Hematopoietic multipotent progenitor cell treated with erythropoietin and hydrocortisone succinate and interleukin-3 and kit ligand, for 6 days (in vitro differentiated cells): ENCODE measurements around the gene MCF2L2.

Source experiments
- DNase-seq: peaks from one replicate; pipeline ENCODE4 v3.0.0-alpha.2; 2015

MCF2L2 gene

GRCh38 chr3:183317886-183318865 is 110.2 kb downstream of the MCF2L2 start:
- DNase-seq: no peak

DNA sequence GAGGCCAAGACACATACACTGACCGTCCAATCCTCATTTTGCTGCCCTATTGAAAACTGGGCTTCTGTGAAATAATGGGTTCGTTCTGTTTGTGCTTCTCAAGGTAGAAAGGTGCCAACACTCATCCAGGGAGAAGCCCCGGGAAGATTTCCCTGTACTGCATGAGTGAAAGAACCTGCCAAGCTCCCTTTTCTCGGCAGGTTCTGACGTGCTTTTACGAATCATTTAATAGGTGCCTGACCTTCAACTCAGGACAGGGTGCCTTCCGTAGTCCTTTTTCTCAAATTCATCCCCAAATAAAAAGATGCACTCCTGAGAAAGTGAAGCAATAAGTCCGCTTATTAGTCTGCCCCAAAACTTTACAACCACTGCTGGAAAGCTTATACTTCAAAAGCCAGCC is 111.1 kb downstream of the MCF2L2 start:
- DNase-seq: no peak

GRCh38 chr3:183315739-183316138 is 112.7 kb downstream of the MCF2L2 start:
- no peak for DNase-seq

- DNase-seq: no peak
These were observed 114.7 kb downstream of the MCF2L2 start for GRCh38 chr3:183313764-183314163.

DNA sequence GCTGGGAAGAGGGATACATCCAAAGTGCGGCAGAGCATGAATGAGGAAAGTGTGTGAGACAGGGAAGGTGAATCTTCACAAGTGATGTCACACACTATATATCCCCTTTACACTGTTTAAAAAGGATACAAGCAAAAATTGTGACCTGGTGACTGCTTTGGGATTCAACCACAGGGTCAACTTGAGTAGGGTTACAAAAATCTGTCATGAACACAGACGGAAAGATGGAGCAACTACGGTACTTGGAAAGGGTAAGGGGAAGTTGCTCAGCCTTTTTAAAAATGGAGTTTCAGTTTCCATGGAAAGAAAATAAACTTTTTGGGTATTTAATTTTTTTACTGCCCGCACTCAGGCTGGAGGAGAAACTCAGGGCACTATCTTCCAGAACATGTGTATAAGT is 115.1 kb downstream of the MCF2L2 start:
- DNase-seq: no peak

- no peak for DNase-seq
These were observed 116.0 kb downstream of the MCF2L2 start for GRCh38 chr3:183312433-183312832.

GRCh38 chr3:183310936-183311335 is 117.5 kb downstream of the MCF2L2 start:
- DNase-seq: no peak

- DNase-seq: no peak
These were observed 119.1 kb downstream of the MCF2L2 start for GRCh38 chr3:183309276-183309675.

DNA sequence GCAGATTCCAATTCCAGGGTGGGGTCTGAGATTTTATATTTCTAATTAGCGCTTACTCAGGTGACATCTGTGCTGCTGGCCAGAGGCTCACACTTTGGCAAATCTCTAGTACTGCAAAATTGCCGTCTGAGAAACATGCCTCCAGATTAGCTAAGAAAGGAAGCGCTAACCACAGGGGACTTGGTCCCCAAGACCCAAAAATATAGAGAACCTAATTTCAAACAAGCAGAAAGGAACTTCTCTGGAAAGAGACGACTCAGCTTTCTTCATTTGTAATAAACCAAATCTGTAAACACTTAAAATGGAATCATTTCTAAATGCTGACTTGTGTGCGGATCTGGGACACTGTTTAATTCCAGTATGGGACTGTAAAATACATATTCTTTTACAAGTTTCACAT is 119.7 kb downstream of the MCF2L2 start:
- no peak for DNase-seq

DNA sequence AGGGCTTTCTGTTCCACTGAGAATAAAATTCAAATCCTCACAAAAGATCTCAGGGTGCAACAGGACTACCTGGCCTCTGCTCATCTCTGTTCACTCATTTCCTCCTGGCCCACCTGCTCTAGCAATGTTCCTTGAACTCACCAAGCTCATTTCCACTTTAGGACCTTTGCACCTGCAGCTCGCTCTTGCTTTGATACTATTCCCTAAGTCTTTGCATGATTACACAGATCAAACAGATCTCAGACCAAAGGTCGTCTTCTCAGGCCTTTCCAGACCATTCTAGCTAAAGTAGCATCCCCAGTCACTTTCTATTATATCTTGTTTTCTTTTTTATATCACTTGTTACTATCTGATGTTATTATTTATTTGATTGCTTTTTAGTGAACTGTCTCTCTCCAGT is 120.7 kb downstream of the MCF2L2 start:
- DNase-seq: no peak

DNA sequence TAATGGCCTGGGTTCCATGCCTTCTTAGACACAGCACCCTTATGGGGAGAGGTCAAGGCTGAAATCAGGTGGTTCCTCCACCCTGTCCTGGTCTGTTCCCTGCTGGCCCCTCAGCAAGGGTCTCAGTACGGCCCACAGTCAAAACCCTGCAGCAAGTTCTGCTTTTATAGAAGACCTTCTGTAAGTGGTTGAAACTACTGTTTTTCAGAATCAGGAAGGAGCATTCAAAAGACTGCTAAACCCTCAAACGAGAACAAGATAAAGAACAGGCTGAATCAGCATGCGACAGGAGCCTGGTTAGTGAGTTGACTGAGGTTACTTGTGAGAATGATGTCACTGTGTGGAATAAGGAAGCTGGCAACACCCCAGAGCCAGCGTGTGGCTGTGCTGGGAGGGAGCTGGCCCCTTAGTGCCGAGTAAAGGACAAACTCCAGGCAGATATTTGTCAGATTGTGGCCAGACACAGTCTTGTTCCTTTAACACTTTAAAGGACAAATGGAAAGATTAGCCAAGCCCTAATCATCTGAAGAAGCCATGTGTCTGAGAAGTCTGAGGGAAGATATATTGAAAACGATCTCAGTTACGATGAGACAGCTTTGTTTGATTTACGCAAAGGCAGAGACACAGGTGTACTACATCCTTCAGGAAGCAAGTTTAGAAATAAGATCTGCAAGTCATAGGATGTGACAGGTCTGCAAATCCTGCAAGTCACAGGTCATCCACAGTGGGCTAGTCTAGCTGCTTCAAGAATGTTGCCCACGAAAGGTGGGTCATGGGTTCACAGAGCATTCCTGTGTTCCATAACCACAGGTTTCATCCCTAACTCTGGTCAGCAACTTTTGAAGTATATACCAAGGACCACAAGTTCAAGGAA is 121.4 kb downstream of the MCF2L2 start:
- DNase-seq: peak; percentile 92

DNA sequence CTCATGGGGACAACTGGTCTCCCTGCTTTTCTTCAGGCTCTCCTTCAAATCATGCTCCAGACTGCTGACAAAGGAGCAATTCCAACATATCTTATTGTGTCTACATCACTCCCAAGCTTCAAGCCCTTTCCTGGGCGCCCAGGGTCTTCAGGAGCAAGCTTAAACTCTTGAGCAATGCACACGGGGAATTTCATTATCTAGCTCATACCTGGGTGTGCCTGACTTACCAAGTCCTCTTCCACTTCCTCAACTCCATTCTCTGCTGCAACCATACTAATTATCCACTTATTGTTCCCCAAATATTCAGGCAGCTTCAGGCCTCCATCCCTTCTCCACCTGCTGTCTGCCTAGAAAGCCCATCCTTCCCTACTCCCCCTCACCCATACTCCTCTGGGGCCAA is 124.7 kb downstream of the MCF2L2 start:
- no peak for DNase-seq

- no peak for DNase-seq
These were observed 126.4 kb downstream of the MCF2L2 start for GRCh38 chr3:183301937-183302580.

GRCh38 chr3:183300996-183301562 is 127.3 kb downstream of the MCF2L2 start:
- DNase-seq: no peak

DNA sequence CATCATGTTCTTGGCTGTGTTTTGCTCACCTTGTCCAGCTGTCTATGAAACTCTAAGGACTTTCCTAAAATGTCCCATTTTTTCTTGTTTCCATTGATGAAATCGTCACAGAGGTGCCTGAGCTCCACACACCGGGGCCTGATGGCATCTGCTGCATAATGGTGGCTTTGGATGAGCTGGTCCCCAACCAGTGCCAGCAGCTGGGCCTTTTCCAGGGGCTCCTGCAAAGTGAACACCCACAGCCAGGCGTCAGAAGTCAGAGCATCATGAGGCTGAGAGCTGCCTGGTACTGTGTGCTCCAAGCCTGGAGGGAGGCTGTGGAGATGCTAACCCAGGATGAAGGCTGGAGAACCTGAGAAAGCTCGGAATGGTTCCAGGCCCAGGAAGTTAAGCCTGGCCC is 128.4 kb downstream of the MCF2L2 start:
- DNase-seq: no peak

DNA sequence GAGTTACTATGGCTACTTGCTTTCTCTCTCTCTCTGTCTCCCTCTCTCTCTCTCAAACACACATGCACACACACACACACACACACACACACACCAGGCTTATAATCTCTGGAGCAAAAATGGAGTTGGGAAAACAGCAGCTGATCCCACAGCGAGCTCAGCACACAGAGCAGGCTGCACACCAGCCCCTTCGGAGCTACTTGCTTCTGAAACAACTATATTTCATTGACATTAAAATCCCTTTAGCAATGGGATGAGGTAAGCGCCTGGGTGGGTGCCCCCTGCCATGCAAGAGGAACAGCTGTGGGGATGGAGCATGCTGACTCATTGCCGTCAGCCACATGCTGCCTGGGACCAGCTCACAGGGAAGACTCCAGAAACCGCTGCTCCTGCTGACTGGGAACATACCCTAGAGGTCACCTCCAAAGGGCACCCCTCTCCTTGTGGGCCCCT is 129.7 kb downstream of the MCF2L2 start:
- DNase-seq: peak; percentile 68

- DNase-seq: no peak
These were observed 131.5 kb downstream of the MCF2L2 start for GRCh38 chr3:183296944-183297343.

DNA sequence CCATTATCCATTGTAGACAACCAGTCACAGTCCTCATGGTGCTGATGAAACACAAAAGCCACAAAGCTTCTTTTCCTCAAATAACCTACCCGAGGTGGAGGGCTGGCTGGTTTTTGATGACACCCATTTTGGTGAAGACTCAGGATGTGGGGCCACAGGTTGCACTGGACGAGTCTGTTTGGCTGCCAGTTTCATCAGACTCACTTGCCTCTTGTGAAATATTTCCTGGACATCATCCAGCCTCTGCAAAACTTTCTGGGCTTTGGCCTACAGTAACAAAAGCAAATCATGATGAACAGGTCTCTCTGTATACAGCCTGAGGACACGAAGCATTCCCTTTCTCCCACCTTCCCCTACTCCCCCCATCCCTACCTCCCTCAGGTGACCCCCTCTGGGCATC is 133.2 kb downstream of the MCF2L2 start:
- peak; percentile 76 for DNase-seq

DNA sequence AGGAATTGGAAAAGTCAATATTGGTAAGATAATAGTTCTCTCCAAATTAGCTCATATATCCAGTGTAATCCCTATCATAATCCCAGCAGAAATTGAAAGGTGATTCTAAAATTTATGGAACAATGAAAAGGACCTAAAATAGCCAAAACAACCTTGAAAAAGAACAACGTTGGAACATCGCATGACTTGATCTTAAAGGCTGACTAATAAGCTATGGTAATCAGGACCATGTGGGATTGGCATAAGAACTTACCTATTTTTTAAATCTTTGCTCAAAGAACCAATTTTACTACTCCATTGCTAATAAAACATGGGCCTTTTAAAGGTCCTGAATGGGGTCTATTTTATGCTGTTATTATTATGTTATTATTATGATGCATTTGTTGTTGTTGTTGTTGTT is 134.5 kb downstream of the MCF2L2 start:
- DNase-seq: no peak

DNA sequence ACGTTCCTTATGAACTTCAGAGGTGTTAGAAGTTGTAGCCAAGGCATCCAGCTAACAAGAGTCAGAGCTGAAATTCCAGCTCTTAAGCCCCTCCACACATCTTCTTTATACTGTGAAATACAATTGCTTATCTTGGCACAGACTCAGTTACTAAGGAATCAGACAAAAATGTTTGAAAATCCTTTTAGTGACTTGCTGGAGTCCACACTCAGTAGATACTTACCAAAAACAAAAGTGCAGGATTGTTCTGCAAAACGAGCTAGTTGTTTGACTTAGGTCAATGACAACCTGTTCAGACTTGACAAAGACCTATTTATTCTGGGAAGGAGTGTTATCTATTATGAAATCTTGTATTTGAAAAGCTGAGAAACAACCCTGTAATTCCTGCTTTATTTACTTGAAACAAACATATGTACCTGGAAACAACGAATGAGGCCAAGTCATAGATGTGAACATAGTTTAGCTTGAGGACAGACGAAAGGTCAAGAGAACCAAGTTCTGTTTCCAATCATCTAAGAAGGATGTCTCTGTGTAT is 136.9 kb downstream of the MCF2L2 start:
- DNase-seq: no peak

- DNase-seq: no peak
These were observed 138.2 kb downstream of the MCF2L2 start for GRCh38 chr3:183290216-183290615.

GRCh38 chr3:183288117-183288516 is 140.3 kb downstream of the MCF2L2 start:
- no peak for DNase-seq
